Endometrial microvascular endothelial cells (primary cell): ENCODE data around the gene PFAS. TPM values are rescaled to one million over a fixed set of nuclear protein-coding genes. Genes with fewer than 3 reads are reported as not detected.

ENCODE experiments used
- in situ Hi-C: cut with HindIII; loops from 2 replicates; pipeline ENCODE4 v1.10.0; 2017; ENCODE audit warnings: low sequenced_read_pairs, low pct_unique_long_range_greater_than_20kb; ENCODE audit errors: inconsistent ontology term
- total RNA-seq: library from RNA; depleted of rRNA; stranded (reverse); fragments of >200 nt; gene quantifications from one replicate; pipeline ENCODE4 v1.2.3, GENCODE V29; 2015; ENCODE audit errors: inconsistent ontology term

PFAS gene
- total RNA-seq, 1 donor from 2014 or later: 55.1 TPM

- in situ Hi-C loops: no loop called here
Measured at GRCh38 chr17:8288336-8289102, 39.4 kb downstream of the PFAS start, which contains the start of gene RANGRF. RANGRF (plus strand) TSS chr17:8288670; CDS start chr17:8288789, 119 bp downstream.

- in situ Hi-C loops: no loop called here
Measured at GRCh38 chr17:8289103-8289397, 40.0 kb downstream of the PFAS start.

GRCh38 chr17:8290043-8290442 is 41.0 kb downstream of the PFAS start:
- in situ Hi-C loops: no loop called here

GRCh38 chr17:8292639-8293395 is 43.7 kb downstream of the PFAS start:
- in situ Hi-C loops: no loop called here

- in situ Hi-C loops: no loop called here
Measured at GRCh38 chr17:8294361-8294760, 45.3 kb downstream of the PFAS start.

GRCh38 chr17:8294814-8295316 is 45.8 kb downstream of the PFAS start:
- in situ Hi-C loops: no loop called here

- in situ Hi-C loops: no loop called here
Measured at GRCh38 chr17:8300226-8300625, 51.1 kb downstream of the PFAS start.

- in situ Hi-C loops: no loop called here
Measured at GRCh38 chr17:8300627-8301242, 51.6 kb downstream of the PFAS start.

- in situ Hi-C loops: no loop called here
Measured at GRCh38 chr17:8310601-8311123, 61.6 kb downstream of the PFAS start.

- in situ Hi-C loops: no loop called here
Measured at GRCh38 chr17:8311131-8311790, 62.2 kb downstream of the PFAS start.

- in situ Hi-C loops: no loop called here
Measured at GRCh38 chr17:8312251-8312650, 63.2 kb downstream of the PFAS start.

GRCh38 chr17:8312726-8313600 is 63.9 kb downstream of the PFAS start:
- in situ Hi-C loops: no loop called here

- in situ Hi-C loops: no loop called here
Measured at GRCh38 chr17:8314797-8315763, 66.0 kb downstream of the PFAS start.

- in situ Hi-C loops: no loop called here
Measured at GRCh38 chr17:8315764-8316217, 66.7 kb downstream of the PFAS start.

GRCh38 chr17:8318010-8318935 is 69.2 kb downstream of the PFAS start:
- in situ Hi-C loops: no loop called here
